RPMI8226 (cell line): ENCODE results near the gene LIMCH1.

Source experiments
- DNase-seq: peaks from one replicate; pipeline ENCODE4 v3.0.0-alpha.2; 2015

LIMCH1 gene

GRCh38 chr4:41569961-41570360 is 32.0 kb downstream of the LIMCH1 start:
- DNase-seq = peak; percentile 4

- no peak for DNase-seq
These were observed 33.5 kb downstream of the LIMCH1 start for GRCh38 chr4:41571422-41571821.

GRCh38 chr4:41572516-41572915 is 34.6 kb downstream of the LIMCH1 start:
- no peak for DNase-seq

- DNase-seq = no peak
These were observed 35.0 kb downstream of the LIMCH1 start for GRCh38 chr4:41572956-41573355.

GRCh38 chr4:41573502-41574001 is 35.6 kb downstream of the LIMCH1 start:
- DNase-seq = no peak

GRCh38 chr4:41575207-41575606 is 37.2 kb downstream of the LIMCH1 start:
- DNase-seq = no peak

GRCh38 chr4:41575665-41576064 is 37.7 kb downstream of the LIMCH1 start:
- no peak for DNase-seq

- no peak for DNase-seq
These were observed 41.1 kb downstream of the LIMCH1 start for GRCh38 chr4:41579043-41579442.

GRCh38 chr4:41579526-41579925 is 41.6 kb downstream of the LIMCH1 start:
- DNase-seq = no peak

GRCh38 chr4:41580007-41580406 is 42.0 kb downstream of the LIMCH1 start:
- DNase-seq = no peak

- DNase-seq = no peak
These were observed 48.8 kb downstream of the LIMCH1 start for GRCh38 chr4:41586675-41587225.

GRCh38 chr4:41587286-41587685 is 49.3 kb downstream of the LIMCH1 start:
- DNase-seq = no peak

GRCh38 chr4:41590591-41590990 is 52.6 kb downstream of the LIMCH1 start:
- no peak for DNase-seq

- no peak for DNase-seq
These were observed 56.5 kb downstream of the LIMCH1 start for GRCh38 chr4:41594432-41594831.

GRCh38 chr4:41597494-41597893 is 59.5 kb downstream of the LIMCH1 start:
- DNase-seq = no peak

- DNase-seq = no peak
These were observed 60.6 kb downstream of the LIMCH1 start for GRCh38 chr4:41598580-41598979.

- no peak for DNase-seq
These were observed 61.3 kb downstream of the LIMCH1 start for GRCh38 chr4:41599192-41599786.

GRCh38 chr4:41600243-41600912 is 62.4 kb downstream of the LIMCH1 start:
- DNase-seq = no peak

- no peak for DNase-seq
These were observed 63.1 kb downstream of the LIMCH1 start for GRCh38 chr4:41601025-41601424.

- no peak for DNase-seq
These were observed 64.2 kb downstream of the LIMCH1 start for GRCh38 chr4:41602113-41602512.

GRCh38 chr4:41602886-41603498 is 65.0 kb downstream of the LIMCH1 start:
- DNase-seq = no peak

GRCh38 chr4:41609851-41610250 is 71.9 kb downstream of the LIMCH1 start:
- DNase-seq = no peak

GRCh38 chr4:41610474-41610873 is 72.5 kb downstream of the LIMCH1 start:
- DNase-seq = no peak
